H1 (cell line): ENCODE measurements around the gene FICD. TPM values are rescaled to one million over a fixed set of nuclear protein-coding genes. Genes with fewer than 3 reads are reported as not detected.

Experiments used
- CTCF ChIA-PET: fragments of 300-600 bp; sonication (Branson Sonifier 250); formaldehyde crosslinking; loops from one replicate; lab custom pipeline; 2021; ENCODE audit not compliant: partially characterized antibody; lab: Charles Lee
- POLR2A ChIA-PET: fragments of 300-600 bp; sonication (Branson Sonifier 250); formaldehyde crosslinking; loops from one replicate; lab custom pipeline; 2021; ENCODE audit warnings: inconsistent platforms; ENCODE audit not compliant: partially characterized antibody; lab: Charles Lee
- DNase-seq, 2 experiments: peaks; one replicate each; pipeline versions ENCODE4 v3.0.0 to v3.0.0-alpha.2; 2010 to 2022; ENCODE audit warnings: low spot score in 2 of 2, low read depth in 1 of 2, mixed read lengths in 1 of 2
- FAIRE-seq: peaks from 2 replicates; lab custom pipeline; 2011; peaks lifted over from hg19 to GRCh38; lab: Jason Lieb, UNC
- H2AFZ ChIP-seq: 2 replicates; pipeline ENCODE4 v1.8.1; 2012; ENCODE audit warnings: low read length, inconsistent platforms
- H2AK5ac ChIP-seq: 2 replicates; pipeline ENCODE4 v1.6.1; 2013; ENCODE audit warnings: low read depth, low read length
- H2BK120ac ChIP-seq: replicated peaks from 2 replicates; pipeline ENCODE3; 2013; ENCODE audit warnings: low read depth, low read length, inconsistent platforms
- H2BK12ac ChIP-seq: 2 replicates; pipeline ENCODE4 v1.6.1; 2013; ENCODE audit warnings: low read depth, low read length
- H2BK15ac ChIP-seq: 2 replicates; pipeline ENCODE4 v1.6.1; 2013; ENCODE audit warnings: low read length
- H2BK20ac ChIP-seq: 2 replicates; pipeline ENCODE4 v1.6.1; 2013; ENCODE audit warnings: low read length
- H2BK5ac ChIP-seq: 2 replicates; pipeline ENCODE4 v1.6.1; 2013; ENCODE audit warnings: low read depth, low read length
- H3K14ac ChIP-seq: 2 replicates; pipeline ENCODE4 v1.6.1; 2013; ENCODE audit warnings: inconsistent platforms; ENCODE audit not compliant: insufficient read length
- H3K18ac ChIP-seq: 2 replicates; pipeline ENCODE4 v1.6.1; 2013; ENCODE audit warnings: low read length; ENCODE audit errors: extremely low read depth
- H3K23ac ChIP-seq: 2 replicates; pipeline ENCODE4 v1.6.1; 2013; ENCODE audit warnings: inconsistent platforms; ENCODE audit not compliant: insufficient read length
- H3K23me2 ChIP-seq: 2 replicates; pipeline ENCODE4 v1.6.1; 2013; ENCODE audit warnings: low read depth, low read length
- H3K27ac ChIP-seq: 2 replicates; pipeline ENCODE4 v1.6.1; 2011; ENCODE audit warnings: low read depth, low read length, inconsistent platforms
- H3K27me3 ChIP-seq, 4 experiments: replicated peaks in 1 of 4; 1 replicate in 1 of 4; 2 replicates in 3 of 4; pipeline versions ENCODE4 v1.6.1 to v1.8.1; 2011 to 2013; ENCODE audit warnings: low read length in 3 of 4, mild to moderate bottlenecking in 3 of 4, inconsistent platforms in 2 of 4, mixed read lengths in 2 of 4, moderate library complexity in 1 of 4; ENCODE audit not compliant: control insufficient read depth in 3 of 4, insufficient read depth in 3 of 4; ENCODE audit errors: extremely low read depth in 1 of 4
- H3K36me3 ChIP-seq, 4 experiments: 2 replicates each; pipeline versions ENCODE4 v1.6.1 to v1.8.1; 2011 to 2013; ENCODE audit warnings: mild to moderate bottlenecking in 4 of 4, low read length in 3 of 4, moderate library complexity in 2 of 4, control low read depth in 1 of 4, inconsistent platforms in 1 of 4; ENCODE audit not compliant: insufficient read depth in 4 of 4, control insufficient read depth in 2 of 4
- H3K4ac ChIP-seq: replicated peaks from 2 replicates; pipeline ENCODE3; 2013; ENCODE audit warnings: low read length, low read depth, mixed read lengths, inconsistent platforms; ENCODE audit not compliant: insufficient read length
- H3K4me1 ChIP-seq, 4 experiments: replicated peaks in 1 of 4; 1 replicate in 1 of 4; 2 replicates in 3 of 4; pipeline versions ENCODE4 v1.6.1 to v1.8.1; 2011 to 2013; ENCODE audit warnings: low read length in 3 of 4, inconsistent platforms in 2 of 4, mixed read lengths in 1 of 4; ENCODE audit not compliant: insufficient read depth in 4 of 4, control insufficient read depth in 3 of 4
- H3K4me2 ChIP-seq, 2 experiments: 2 replicates each; pipeline versions ENCODE4 v1.6.1 to v1.8.1; 2011 to 2013; ENCODE audit warnings: low read depth in 2 of 2, low read length in 2 of 2, control low read depth in 1 of 2, inconsistent platforms in 1 of 2, mild to moderate bottlenecking in 1 of 2; ENCODE audit not compliant: insufficient read depth in 1 of 2
- H3K4me3 ChIP-seq, 4 experiments: fragments of 200-600, 300-600 bp in 1 of 4; sonication (generic), shearing (Covaris generic), sonication (Bioruptor Twin) in 1 of 4; 2 replicates each; pipeline versions ENCODE4 v1.5.1 to v1.8.1; 2011 to 2016; ENCODE audit warnings: low read length in 4 of 4, low read depth in 3 of 4, control low read depth in 2 of 4, inconsistent platforms in 2 of 4, mild to moderate bottlenecking in 2 of 4, mixed read lengths in 1 of 4, moderate library complexity in 1 of 4; ENCODE audit not compliant: insufficient read depth in 2 of 4; ENCODE audit errors: extremely low read depth in 1 of 4
- H3K56ac ChIP-seq: replicated peaks from 2 replicates; pipeline ENCODE3; 2013; ENCODE audit warnings: low read depth, mild to moderate bottlenecking, mixed read lengths, low read length, inconsistent platforms; ENCODE audit not compliant: insufficient read length
- H3K79me1 ChIP-seq: 2 replicates; pipeline ENCODE4 v1.6.1; 2013; ENCODE audit warnings: low read depth, low read length, control low read depth
- H3K79me2 ChIP-seq, 2 experiments: 2 replicates each; pipeline versions ENCODE4 v1.6.1 to v1.8.1; 2012 to 2013; ENCODE audit warnings: low read length in 2 of 2, mild to moderate bottlenecking in 2 of 2, inconsistent platforms in 1 of 2; ENCODE audit not compliant: insufficient read depth in 2 of 2, control insufficient read depth in 1 of 2
- H3K9ac ChIP-seq, 4 experiments: replicated peaks in 1 of 4; 1 replicate in 1 of 4; 2 replicates in 3 of 4; pipeline versions ENCODE4 v1.6.1 to v1.8.1; 2011 to 2013; ENCODE audit warnings: low read depth in 3 of 4, low read length in 3 of 4, control low read depth in 2 of 4, mild to moderate bottlenecking in 2 of 4, moderate library complexity in 2 of 4, inconsistent platforms in 1 of 4; ENCODE audit errors: extremely low read depth in 1 of 4
- H3K9me3 ChIP-seq, 2 experiments: 2 replicates each; pipeline versions ENCODE4 v1.6.1 to v1.8.1; 2012 to 2013; ENCODE audit warnings: mild to moderate bottlenecking in 2 of 2, moderate library complexity in 2 of 2, control low read depth in 1 of 2, inconsistent platforms in 1 of 2, low read depth in 1 of 2, low read length in 1 of 2, mixed read lengths in 1 of 2; ENCODE audit not compliant: insufficient read depth in 2 of 2
- H4K20me1 ChIP-seq, 2 experiments: replicated peaks in 1 of 2; 2 replicates each; pipeline versions ENCODE3 to v1.8.1; 2011 to 2013; ENCODE audit warnings: inconsistent platforms in 2 of 2, low read length in 2 of 2, mild to moderate bottlenecking in 1 of 2; ENCODE audit not compliant: insufficient read depth in 2 of 2, control insufficient read depth in 1 of 2
- H4K5ac ChIP-seq: 2 replicates; pipeline ENCODE4 v1.6.1; 2013; ENCODE audit warnings: low read length, low read depth, mixed read lengths, inconsistent platforms; ENCODE audit not compliant: insufficient read length
- H4K8ac ChIP-seq: 2 replicates; pipeline ENCODE4 v1.8.0; 2013; ENCODE audit warnings: mild to moderate bottlenecking, moderate library complexity, low read length, inconsistent platforms; ENCODE audit not compliant: insufficient read depth; ENCODE audit errors: extremely low read depth
- H4K91ac ChIP-seq: replicated peaks from 2 replicates; pipeline ENCODE3; 2013; ENCODE audit warnings: low read length, mixed read lengths, inconsistent platforms; ENCODE audit not compliant: insufficient read length
- BRCA1 ChIP-seq: IDR thresholded peaks from 2 replicates; pipeline ENCODE4 v1.6.1; 2012; ENCODE audit warnings: low read depth, low read length, improper control_type of control experiment
- EZH2 ChIP-seq: fragments of 200-600 bp; sonication (generic); IDR thresholded peaks from 2 replicates; pipeline ENCODE4 v1.7.1; 2012; ENCODE audit warnings: low read depth, mild to moderate bottlenecking, moderate library complexity, low read length, inconsistent platforms; ENCODE audit not compliant: severe bottlenecking
- KDM4A ChIP-seq: IDR thresholded peaks from one replicate; pipeline ENCODE4 v1.7.1; 2012; ENCODE audit warnings: low read depth, mild to moderate bottlenecking, moderate library complexity, low read length, inconsistent platforms; ENCODE audit not compliant: severe bottlenecking
- SAP30 ChIP-seq: fragments of 300-600 bp; sonication (generic); IDR thresholded peaks from 2 replicates; pipeline ENCODE4 v1.7.1; 2012; ENCODE audit warnings: low read length, moderate library complexity, mild to moderate bottlenecking, inconsistent platforms; ENCODE audit not compliant: insufficient read depth, insufficient replicate concordance
- WGBS, 2 experiments: shearing (Covaris generic) in 1 of 2; methylation state at CpG; one replicate each; pipeline versions ENCODE4 v1.1.6 to v1.1.7; 2013 to 2015; ENCODE audit warnings: low lambda C conversion rate in 2 of 2, mixed read lengths in 2 of 2, inconsistent platforms in 1 of 2, low coverage in 1 of 2, missing lambda C conversion rate in 1 of 2; ENCODE audit not compliant: insufficient replicate concordance in 2 of 2, insufficient coverage in 1 of 2, insufficient read length in 1 of 2; ENCODE audit errors: extremely low coverage in 1 of 2, missing lambda C conversion rate in 1 of 2; 5-methylcytosine and 5-hydroxymethylcytosine counted together
- polyA plus RNA-seq, 7 experiments: library from polyadenylated mRNA; depleted of rRNA in 3 of 7; stranded (reverse) in 5 of 7; unstranded in 2 of 7; fragments of >200 nt in 5 of 7; fragments of 200-250 nt in 2 of 7; gene quantifications; 1 replicate in 5 of 7; 2 replicates in 1 of 7; 4 replicates in 1 of 7; pipeline versions ENCODE4 v1.2.1 to v1.2.3, GENCODE V29; 2011 to 2013; ENCODE audit warnings: missing spikeins in 2 of 7, mixed read lengths in 2 of 7
- total RNA-seq: library from RNA; stranded (reverse); fragmentation: NEBNext Ultra II Directional; extraction: Animal tissue kit (Norgen Biotek cat#: 25700); gene quantifications from 2 replicates; pipeline ENCODE4 v1.2.1, GENCODE V29; 2021

The FICD gene
- total and polyA plus RNA-seq, 2 of the 8 experiments (the other 6 are each of a cell fraction or from before 2014, with no cell fraction given) = 2.2 to 6.0 TPM

- no peaks in the 10 kb centered on the region for H3K9me3 ChIP-seq
- no peak overlapping the region for H3K4me3 ChIP-seq
- H2BK120ac ChIP-seq = no peak overlapping the region
- no peak overlapping the region for H3K9ac ChIP-seq
- no peak overlapping the region for H4K8ac ChIP-seq
- H3K14ac ChIP-seq = no peak overlapping the region
- no peak overlapping the region for H2BK12ac ChIP-seq
- CTCF ChIA-PET = no interaction called here
- H2BK5ac ChIP-seq = no peak overlapping the region
- peaks cover 53 to 96% (median 87%) of the 10 kb centered on the region in 4 experiments for H3K36me3 ChIP-seq
- no peak overlapping the region for H3K23ac ChIP-seq
- H4K20me1 ChIP-seq = peaks cover 11 to 26% of the 10 kb centered on the region in 2 experiments
- H2AK5ac ChIP-seq = no peak overlapping the region
- no peak overlapping the region for H3K4ac ChIP-seq
- no peak for FAIRE-seq
- H3K27ac ChIP-seq = no peak overlapping the region
- TF ChIP-seq SAP30 = no peak
- no peak for TF ChIP-seq KDM4A
- no peak for TF ChIP-seq EZH2
- no peak for TF ChIP-seq BRCA1
- no peak overlapping the region for H3K4me2 ChIP-seq
- H3K79me1 ChIP-seq = peaks cover 3% of the 10 kb centered on the region
- DNase-seq = no peak
- H2BK20ac ChIP-seq = no peak overlapping the region
- H3K79me2 ChIP-seq = no peaks in the 10 kb centered on the region; a peak in 1 of 4 replicates
- POLR2A ChIA-PET = interaction anchor here (2.7 kb wide), 1 partner anchor 8 kb away, joined by 10 read pairs; no protein-coding TSS in a partner anchor
- H2BK15ac ChIP-seq = no peak overlapping the region
- no peaks in the 10 kb centered on the region for H3K27me3 ChIP-seq
- no peak overlapping the region for H3K56ac ChIP-seq
- no peaks in the 10 kb centered on the region for H3K4me1 ChIP-seq
- H4K5ac ChIP-seq = no peak overlapping the region
- H3K23me2 ChIP-seq = no peaks in the 10 kb centered on the region
- WGBS, 2 experiments = 94% methylated on average over 14 of the region's 14 CpGs; no CpG with 5 or more reads in 1 of the 2 experiments
- no peak overlapping the region for H4K91ac ChIP-seq
- no peak overlapping the region for H3K18ac ChIP-seq
- no peak overlapping the region for H2AFZ ChIP-seq
Observed at GRCh38 chr12:108523365-108523764, 8.3 kb downstream of the FICD start.
